Measurements from ENCODE around the gene CRB3. TPM values are rescaled to one million over a fixed set of nuclear protein-coding genes. Genes with fewer than 3 reads are reported as not detected.

Gene CRB3
- polyA plus RNA-seq, 3 donors: not detected

DNA sequence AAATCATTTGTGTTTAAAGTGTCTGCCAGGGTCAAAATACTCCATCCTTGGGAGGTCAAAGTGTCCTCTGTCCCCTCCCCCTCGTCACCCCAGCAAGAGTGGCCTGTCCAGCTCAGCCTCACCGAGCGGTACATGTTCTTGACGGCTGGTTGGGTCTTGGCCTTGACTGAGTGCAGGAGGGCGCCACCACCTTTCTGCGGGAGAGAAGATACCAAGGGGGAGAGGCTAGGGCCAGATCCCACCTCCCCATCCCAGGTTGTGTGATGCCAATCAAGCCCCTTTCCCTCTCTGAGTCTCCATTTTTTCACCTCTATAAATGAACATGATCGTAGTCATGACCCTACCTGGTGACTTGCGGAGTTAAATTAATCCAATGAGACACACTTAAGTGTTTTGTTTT is 6.1 kb downstream of the CRB3 start:
- no peak overlapping the region for H3K4me2 ChIP-seq (replicated peaks; ENCODE audit: extremely low read depth, low read length, poor library complexity, severe bottlenecking)
- WGBS (ENCODE audit: insufficient coverage): 93% methylated on average over 4 of the region's 8 CpGs
- intact Hi-C loops (cut with micrococcal nuclease): no loop called here
- Mint-ChIP-seq H3K36me3 (peaks cover 47 to 64% of the 10 kb centered on the region in 2 donors), H3K4me1 (peaks cover 7% of the 10 kb centered on the region), H3K4me3 (no peak overlapping the region), H3K27ac (no peak overlapping the region), H3K9me3 (peaks cover 0 to 1% (median 0%) of the 10 kb centered on the region in 7 donors), H3K27me3 (ENCODE audit: low read depth in 3 of 3) (peaks cover 3 to 11% (median 7%) of the 10 kb centered on the region in 3 donors)
- H3K4me3 ChIP-seq (replicated peaks in 1 of 3; ENCODE audit: low read depth in 2 of 3, low read length in 3 of 3): no peak overlapping the region
- no peaks in the 10 kb centered on the region for H3K9me3 ChIP-seq (replicated peaks in 1 of 2; ENCODE audit: control insufficient read depth in 1 of 2, insufficient read depth in 1 of 2, low read length in 2 of 2)
- H2AFZ ChIP-seq (ENCODE audit: insufficient read depth, low read depth, low read length, poor library complexity, severe bottlenecking): no peak overlapping the region
- peaks cover 27 to 60% of the 10 kb centered on the region in 2 donors for H3K36me3 ChIP-seq (replicated peaks in 1 of 2; ENCODE audit: control insufficient read depth in 1 of 2, insufficient read depth in 2 of 2, low read length in 2 of 2)
- DNase-seq: no peak
- H3K79me2 ChIP-seq (ENCODE audit: insufficient read depth, low read length): no peaks in the 10 kb centered on the region
- TF ChIP-seq, protein P1, sequence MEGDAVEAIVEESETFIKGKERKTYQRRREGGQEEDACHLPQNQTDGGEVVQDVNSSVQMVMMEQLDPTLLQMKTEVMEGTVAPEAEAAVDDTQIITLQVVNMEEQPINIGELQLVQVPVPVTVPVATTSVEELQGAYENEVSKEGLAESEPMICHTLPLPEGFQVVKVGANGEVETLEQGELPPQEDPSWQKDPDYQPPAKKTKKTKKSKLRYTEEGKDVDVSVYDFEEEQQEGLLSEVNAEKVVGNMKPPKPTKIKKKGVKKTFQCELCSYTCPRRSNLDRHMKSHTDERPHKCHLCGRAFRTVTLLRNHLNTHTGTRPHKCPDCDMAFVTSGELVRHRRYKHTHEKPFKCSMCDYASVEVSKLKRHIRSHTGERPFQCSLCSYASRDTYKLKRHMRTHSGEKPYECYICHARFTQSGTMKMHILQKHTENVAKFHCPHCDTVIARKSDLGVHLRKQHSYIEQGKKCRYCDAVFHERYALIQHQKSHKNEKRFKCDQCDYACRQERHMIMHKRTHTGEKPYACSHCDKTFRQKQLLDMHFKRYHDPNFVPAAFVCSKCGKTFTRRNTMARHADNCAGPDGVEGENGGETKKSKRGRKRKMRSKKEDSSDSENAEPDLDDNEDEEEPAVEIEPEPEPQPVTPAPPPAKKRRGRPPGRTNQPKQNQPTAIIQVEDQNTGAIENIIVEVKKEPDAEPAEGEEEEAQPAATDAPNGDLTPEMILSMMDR (IDR thresholded peaks at IDR 0.05): no peak
- no peaks in the 10 kb centered on the region for H4K20me1 ChIP-seq (ENCODE audit: insufficient read depth, low read length)
- H3K27me3 ChIP-seq (ENCODE audit: control insufficient read depth in 2 of 2, insufficient read depth in 2 of 2, low read length in 2 of 2): peaks cover 0 to 3% of the 10 kb centered on the region in 2 donors
- H3K27ac ChIP-seq (ENCODE audit: low read depth in 1 of 2, low read length in 2 of 2): no peak overlapping the region
- no peaks in the 10 kb centered on the region for H3K4me1 ChIP-seq (ENCODE audit: control insufficient read depth in 1 of 2, insufficient read depth in 2 of 2, low read length in 2 of 2)
- no peak overlapping the region for H3K9ac ChIP-seq (ENCODE audit: insufficient read depth, low read length, poor library complexity, severe bottlenecking)

DNA sequence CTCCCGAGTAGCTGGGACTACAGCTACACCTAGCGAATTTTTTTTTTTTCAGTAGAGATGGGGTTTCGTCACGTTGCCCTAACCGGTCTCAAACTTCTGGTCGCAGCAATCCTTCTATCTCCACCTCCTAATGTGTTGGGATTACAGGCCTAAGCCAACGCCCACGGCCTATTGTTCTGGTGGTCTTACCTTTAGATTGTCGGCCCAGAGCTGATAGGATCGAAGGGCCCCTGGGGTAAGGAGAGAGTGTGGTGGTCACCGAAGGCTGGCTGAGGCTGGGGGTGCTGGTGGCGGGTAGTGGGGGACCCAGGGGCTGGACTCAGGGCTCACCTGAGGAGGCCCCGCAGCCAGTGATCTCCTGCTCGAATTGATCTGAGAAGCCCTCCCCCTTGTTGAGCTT is 7.0 kb downstream of the CRB3 start:
- no peak overlapping the region for H3K4me3 ChIP-seq (replicated peaks in 1 of 3; ENCODE audit: low read depth in 2 of 3, low read length in 3 of 3)
- no peak for DNase-seq
- no peaks in the 10 kb centered on the region for H4K20me1 ChIP-seq (ENCODE audit: insufficient read depth, low read length)
- Mint-ChIP-seq H3K4me3 (no peak overlapping the region), H3K27me3 (ENCODE audit: low read depth in 3 of 3) (peaks cover 0 to 8% (median 2%) of the 10 kb centered on the region in 3 donors), H3K36me3 (peaks cover 49 to 71% of the 10 kb centered on the region in 2 donors), H3K9me3 (peaks cover 0 to under 1% (median 0%) of the 10 kb centered on the region in 7 donors), H3K4me1 (peaks cover 7% of the 10 kb centered on the region), H3K27ac (no peak overlapping the region)
- no peak overlapping the region for H3K27ac ChIP-seq (ENCODE audit: low read depth in 1 of 2, low read length in 2 of 2)
- H3K9ac ChIP-seq (ENCODE audit: insufficient read depth, low read length, poor library complexity, severe bottlenecking): no peak overlapping the region
- H3K4me1 ChIP-seq (ENCODE audit: control insufficient read depth in 1 of 2, insufficient read depth in 2 of 2, low read length in 2 of 2): no peaks in the 10 kb centered on the region
- 95% methylated on average over 7 of the region's 14 CpGs for WGBS (ENCODE audit: insufficient coverage)
- H3K9me3 ChIP-seq (replicated peaks in 1 of 2; ENCODE audit: control insufficient read depth in 1 of 2, insufficient read depth in 1 of 2, low read length in 2 of 2): no peaks in the 10 kb centered on the region
- TF ChIP-seq, protein P1 (IDR thresholded peaks at IDR 0.05): no peak
- no peaks in the 10 kb centered on the region for H3K27me3 ChIP-seq (ENCODE audit: control insufficient read depth in 2 of 2, insufficient read depth in 2 of 2, low read length in 2 of 2)
- no peak overlapping the region for H2AFZ ChIP-seq (ENCODE audit: insufficient read depth, low read depth, low read length, poor library complexity, severe bottlenecking)
- peaks cover 35 to 69% of the 10 kb centered on the region in 2 donors for H3K36me3 ChIP-seq (replicated peaks in 1 of 2; ENCODE audit: control insufficient read depth in 1 of 2, insufficient read depth in 2 of 2, low read length in 2 of 2)
- no peaks in the 10 kb centered on the region for H3K79me2 ChIP-seq (ENCODE audit: insufficient read depth, low read length)
- no peak overlapping the region for H3K4me2 ChIP-seq (replicated peaks; ENCODE audit: extremely low read depth, low read length, poor library complexity, severe bottlenecking)
- intact Hi-C loops (cut with micrococcal nuclease): no loop called here

Data from CD14-positive monocyte (primary cell).